ENCODE measurements around the gene ZNF480. TPM values are rescaled to one million over a fixed set of nuclear protein-coding genes. Genes with fewer than 3 reads are reported as not detected.

The ZNF480 gene
- total RNA-seq: 1 to 10 TPM; 3.4 to 3.5 TPM
- 1 to 10 TPM; 1.8 to 7.3 TPM for polyA plus RNA-seq

DNA sequence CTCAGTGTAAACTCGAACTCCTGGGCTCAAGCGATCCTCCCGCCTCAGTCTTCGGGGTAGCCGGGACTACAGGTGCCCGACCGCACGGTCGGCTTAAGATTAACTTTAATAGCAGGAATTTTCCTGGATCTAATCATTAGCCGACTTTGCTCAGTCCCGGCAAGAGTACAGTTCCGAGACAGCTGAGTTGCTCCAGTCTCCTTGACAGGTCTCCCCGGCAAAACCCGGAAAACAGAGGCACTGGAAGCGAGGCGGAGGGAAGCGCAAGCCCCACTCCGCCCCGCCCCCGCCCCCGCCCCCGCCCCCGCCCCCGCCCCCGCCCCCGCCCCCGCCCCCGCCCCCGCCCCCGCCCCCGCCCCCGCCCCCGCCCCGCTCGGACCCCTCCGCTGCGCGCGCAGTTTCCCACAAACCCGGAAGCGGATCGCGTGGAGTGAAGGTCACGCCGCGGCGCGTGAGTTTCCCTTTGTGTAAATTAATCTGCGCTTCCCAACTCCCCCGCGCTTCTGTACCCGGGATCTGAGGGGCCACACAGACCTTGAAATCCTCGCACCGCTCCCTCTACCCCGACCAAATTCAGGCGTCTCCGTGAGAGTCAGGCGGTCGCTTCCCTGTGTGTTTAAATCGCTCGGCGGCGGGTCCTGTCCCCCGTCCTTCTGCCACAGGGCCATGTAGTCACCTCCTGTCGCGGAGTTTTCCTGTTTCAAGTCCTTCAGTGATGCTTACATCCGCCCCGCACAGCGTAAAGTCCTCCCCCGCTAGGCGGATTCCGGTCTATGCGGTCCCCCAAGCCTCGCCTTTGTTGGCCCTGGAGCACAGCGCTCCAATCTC lies at the start of gene ZNF480:
ZNF480 (plus strand) TSS at position 397 of the 828 bp plus-strand sequence. CDS start 3,244 bp downstream, outside the sequence.
- H3K9me3 ChIP-seq (ENCODE audit: control insufficient read depth in 4 of 4, low read length in 3 of 4): peaks cover 8 to 27% (median 20%) of the 10 kb centered on the region in 4 donors
- peaks cover 2 to 16% (median 8%) of the 10 kb centered on the region in 4 donors for H3K4me1 ChIP-seq (ENCODE audit: control insufficient read depth in 4 of 4, insufficient read depth in 4 of 4, low read length in 3 of 4)
- H3K4me3 ChIP-seq (ENCODE audit: low read depth in 1 of 3, low read length in 3 of 3): peak within 1 kb of the TSS; percentile 87 to 94 (median 90)
- TF ChIP-seq EGR1 (IDR thresholded peaks at IDR 0.05; ENCODE audit: low read depth in 2 of 2) (peak; percentile 18 to 42), RXRA (IDR thresholded peaks at IDR 0.05) (no peak), HNF4A (conservative IDR thresholded peaks at IDR 0.05) (peak in 1 of 2 donors; percentile 5), GABPA (IDR thresholded peaks at IDR 0.05 in 1 of 2, conservative IDR thresholded peaks at IDR 0.05 in 1 of 2) (peak; percentile 25 to 76)
- peak within 1 kb of the TSS; percentile 79 to 90 for H3K9ac ChIP-seq (ENCODE audit: low read depth in 1 of 2, low read length in 2 of 2)
- DNase-seq (ENCODE audit: low spot score): peak; percentile 81
- peak within 1 kb of the TSS; percentile 76 to 80 for H3K27ac ChIP-seq (ENCODE audit: low read depth in 1 of 2, low read length in 2 of 2)
- H3K27me3 ChIP-seq (ENCODE audit: control insufficient read depth in 4 of 4, insufficient read depth in 4 of 4, low read length in 3 of 4): no peaks in the 10 kb centered on the region
- peaks cover 11 to 30% (median 26%) of the 10 kb centered on the region in 4 donors for H3K36me3 ChIP-seq (ENCODE audit: control insufficient read depth in 4 of 4, insufficient read depth in 3 of 4, low read depth in 1 of 4, low read length in 3 of 4)
- WGBS: under 1% methylated on average over 68 of the region's 75 CpGs

DNA sequence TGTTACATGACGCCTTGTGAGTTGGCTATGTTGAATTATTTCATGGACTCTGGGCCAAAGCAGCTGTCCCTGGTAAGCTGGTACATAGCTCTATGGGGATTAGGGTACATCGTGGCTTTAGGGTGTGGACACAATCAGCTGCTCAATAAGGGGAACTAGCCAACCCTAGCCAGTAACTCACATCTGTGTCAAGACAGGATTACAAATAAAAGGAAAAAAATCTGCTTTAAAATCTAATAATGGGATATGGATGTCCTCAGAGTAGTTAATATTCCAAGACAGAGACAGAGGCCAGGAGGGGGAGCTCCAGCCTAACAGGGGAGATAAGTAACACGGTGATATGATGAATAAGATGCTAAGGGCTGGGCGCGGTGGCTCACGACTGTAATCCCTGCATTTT lies 48.7 kb upstream of the ZNF480 start:
- no peak for DNase-seq (ENCODE audit: low spot score)
- WGBS: 21% methylated on average over 6 of the region's 6 CpGs
- H3K27me3 ChIP-seq (ENCODE audit: control insufficient read depth in 4 of 4, insufficient read depth in 4 of 4, low read length in 3 of 4): no peaks in the 10 kb centered on the region

DNA sequence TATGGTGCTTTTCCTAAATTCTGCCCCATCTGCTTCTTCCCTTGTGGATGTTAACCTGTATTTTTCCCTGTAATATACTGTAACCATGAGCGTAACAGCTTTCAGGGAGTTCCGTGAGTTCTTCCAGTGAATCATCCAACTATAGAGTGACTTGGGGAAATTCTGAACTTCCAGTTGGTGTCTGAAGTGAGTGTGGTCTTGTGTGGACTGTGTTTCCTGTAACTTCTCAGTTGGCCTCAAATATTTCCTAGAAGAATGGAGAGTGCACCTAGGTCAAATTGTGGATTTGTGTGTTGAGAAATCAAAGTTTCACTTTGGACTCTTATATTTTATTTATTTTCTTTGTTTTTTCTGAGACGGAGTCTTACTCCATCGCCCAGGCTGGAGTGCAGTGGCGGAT lies 38.5 kb upstream of the ZNF480 start:
- peaks cover 0 to 21% (median 2%) of the 10 kb centered on the region in 4 donors for H3K9me3 ChIP-seq (ENCODE audit: control insufficient read depth in 4 of 4, low read length in 3 of 4)
- no peaks in the 10 kb centered on the region for H3K27me3 ChIP-seq (ENCODE audit: control insufficient read depth in 4 of 4, insufficient read depth in 4 of 4, low read length in 3 of 4)
- no peak overlapping the region for H3K27ac ChIP-seq (ENCODE audit: low read depth in 1 of 2, low read length in 2 of 2)
- no peak for DNase-seq (ENCODE audit: low spot score)
- H3K4me3 ChIP-seq (ENCODE audit: low read depth in 1 of 3, low read length in 3 of 3): no peak overlapping the region
- H3K4me1 ChIP-seq (ENCODE audit: control insufficient read depth in 4 of 4, insufficient read depth in 4 of 4, low read length in 3 of 4): no peaks in the 10 kb centered on the region
- WGBS: 92% methylated on average over 5 of the region's 5 CpGs
- no peak overlapping the region for H3K9ac ChIP-seq (ENCODE audit: low read depth in 1 of 2, low read length in 2 of 2)
- no peaks in the 10 kb centered on the region for H3K36me3 ChIP-seq (ENCODE audit: control insufficient read depth in 4 of 4, insufficient read depth in 3 of 4, low read depth in 1 of 4, low read length in 3 of 4)
- TF ChIP-seq, protein P1, sequence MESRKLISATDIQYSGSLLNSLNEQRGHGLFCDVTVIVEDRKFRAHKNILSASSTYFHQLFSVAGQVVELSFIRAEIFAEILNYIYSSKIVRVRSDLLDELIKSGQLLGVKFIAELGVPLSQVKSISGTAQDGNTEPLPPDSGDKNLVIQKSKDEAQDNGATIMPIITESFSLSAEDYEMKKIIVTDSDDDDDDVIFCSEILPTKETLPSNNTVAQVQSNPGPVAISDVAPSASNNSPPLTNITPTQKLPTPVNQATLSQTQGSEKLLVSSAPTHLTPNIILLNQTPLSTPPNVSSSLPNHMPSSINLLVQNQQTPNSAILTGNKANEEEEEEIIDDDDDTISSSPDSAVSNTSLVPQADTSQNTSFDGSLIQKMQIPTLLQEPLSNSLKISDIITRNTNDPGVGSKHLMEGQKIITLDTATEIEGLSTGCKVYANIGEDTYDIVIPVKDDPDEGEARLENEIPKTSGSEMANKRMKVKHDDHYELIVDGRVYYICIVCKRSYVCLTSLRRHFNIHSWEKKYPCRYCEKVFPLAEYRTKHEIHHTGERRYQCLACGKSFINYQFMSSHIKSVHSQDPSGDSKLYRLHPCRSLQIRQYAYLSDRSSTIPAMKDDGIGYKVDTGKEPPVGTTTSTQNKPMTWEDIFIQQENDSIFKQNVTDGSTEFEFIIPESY (IDR thresholded peaks at IDR 0.05): no peak
- TF ChIP-seq FOXA2 (IDR thresholded peaks at IDR 0.05): no peak
- TF ChIP-seq TAF1 (conservative IDR thresholded peaks at IDR 0.05): no peak
- TF ChIP-seq, protein P2, sequence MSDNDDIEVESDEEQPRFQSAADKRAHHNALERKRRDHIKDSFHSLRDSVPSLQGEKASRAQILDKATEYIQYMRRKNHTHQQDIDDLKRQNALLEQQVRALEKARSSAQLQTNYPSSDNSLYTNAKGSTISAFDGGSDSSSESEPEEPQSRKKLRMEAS (IDR thresholded peaks at IDR 0.05): no peak
- TF ChIP-seq FOXA1 (IDR thresholded peaks at IDR 0.05): no peak
- TF ChIP-seq JUND (IDR thresholded peaks at IDR 0.05): no peak
- no peak for TF ChIP-seq NR2F2 (IDR thresholded peaks at IDR 0.05)
- TF ChIP-seq HNF4A (conservative IDR thresholded peaks at IDR 0.05): no peak
- no peak for TF ChIP-seq YY1 (IDR thresholded peaks at IDR 0.05)
- TF ChIP-seq RXRA (IDR thresholded peaks at IDR 0.05): no peak
- TF ChIP-seq, protein P3, sequence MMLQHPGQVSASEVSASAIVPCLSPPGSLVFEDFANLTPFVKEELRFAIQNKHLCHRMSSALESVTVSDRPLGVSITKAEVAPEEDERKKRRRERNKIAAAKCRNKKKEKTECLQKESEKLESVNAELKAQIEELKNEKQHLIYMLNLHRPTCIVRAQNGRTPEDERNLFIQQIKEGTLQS (IDR thresholded peaks at IDR 0.05): no peak
- TF ChIP-seq GABPA (IDR thresholded peaks at IDR 0.05 in 1 of 2, conservative IDR thresholded peaks at IDR 0.05 in 1 of 2): no peak
- no peak for TF ChIP-seq HNF4G (IDR thresholded peaks at IDR 0.05)
- TF ChIP-seq, protein P4, sequence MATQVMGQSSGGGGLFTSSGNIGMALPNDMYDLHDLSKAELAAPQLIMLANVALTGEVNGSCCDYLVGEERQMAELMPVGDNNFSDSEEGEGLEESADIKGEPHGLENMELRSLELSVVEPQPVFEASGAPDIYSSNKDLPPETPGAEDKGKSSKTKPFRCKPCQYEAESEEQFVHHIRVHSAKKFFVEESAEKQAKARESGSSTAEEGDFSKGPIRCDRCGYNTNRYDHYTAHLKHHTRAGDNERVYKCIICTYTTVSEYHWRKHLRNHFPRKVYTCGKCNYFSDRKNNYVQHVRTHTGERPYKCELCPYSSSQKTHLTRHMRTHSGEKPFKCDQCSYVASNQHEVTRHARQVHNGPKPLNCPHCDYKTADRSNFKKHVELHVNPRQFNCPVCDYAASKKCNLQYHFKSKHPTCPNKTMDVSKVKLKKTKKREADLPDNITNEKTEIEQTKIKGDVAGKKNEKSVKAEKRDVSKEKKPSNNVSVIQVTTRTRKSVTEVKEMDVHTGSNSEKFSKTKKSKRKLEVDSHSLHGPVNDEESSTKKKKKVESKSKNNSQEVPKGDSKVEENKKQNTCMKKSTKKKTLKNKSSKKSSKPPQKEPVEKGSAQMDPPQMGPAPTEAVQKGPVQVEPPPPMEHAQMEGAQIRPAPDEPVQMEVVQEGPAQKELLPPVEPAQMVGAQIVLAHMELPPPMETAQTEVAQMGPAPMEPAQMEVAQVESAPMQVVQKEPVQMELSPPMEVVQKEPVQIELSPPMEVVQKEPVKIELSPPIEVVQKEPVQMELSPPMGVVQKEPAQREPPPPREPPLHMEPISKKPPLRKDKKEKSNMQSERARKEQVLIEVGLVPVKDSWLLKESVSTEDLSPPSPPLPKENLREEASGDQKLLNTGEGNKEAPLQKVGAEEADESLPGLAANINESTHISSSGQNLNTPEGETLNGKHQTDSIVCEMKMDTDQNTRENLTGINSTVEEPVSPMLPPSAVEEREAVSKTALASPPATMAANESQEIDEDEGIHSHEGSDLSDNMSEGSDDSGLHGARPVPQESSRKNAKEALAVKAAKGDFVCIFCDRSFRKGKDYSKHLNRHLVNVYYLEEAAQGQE (IDR thresholded peaks at IDR 0.05): no peak
- TF ChIP-seq RAD21 (IDR thresholded peaks at IDR 0.05): no peak
- TF ChIP-seq SP1 (IDR thresholded peaks at IDR 0.05): no peak
- TF ChIP-seq EGR1 (IDR thresholded peaks at IDR 0.05; ENCODE audit: low read depth in 2 of 2): no peak

More for the DNA sequence above, 48.7 kb upstream of the ZNF480 start:
- Histone ChIP-seq H3K9ac (ENCODE audit: low read depth in 1 of 2, low read length in 2 of 2) (no peak overlapping the region), H3K36me3 (ENCODE audit: control insufficient read depth in 4 of 4, insufficient read depth in 3 of 4, low read depth in 1 of 4, low read length in 3 of 4) (no peaks in the 10 kb centered on the region), H3K9me3 (ENCODE audit: control insufficient read depth in 4 of 4, low read length in 3 of 4) (peaks cover 0 to under 1% (median 0%) of the 10 kb centered on the region in 4 donors), H3K4me3 (ENCODE audit: low read depth in 1 of 3, low read length in 3 of 3) (no peak overlapping the region), H3K4me1 (ENCODE audit: control insufficient read depth in 4 of 4, insufficient read depth in 4 of 4, low read length in 3 of 4) (no peaks in the 10 kb centered on the region), H3K27ac (ENCODE audit: low read depth in 1 of 2, low read length in 2 of 2) (no peak overlapping the region)
- TF ChIP-seq, protein P5, sequence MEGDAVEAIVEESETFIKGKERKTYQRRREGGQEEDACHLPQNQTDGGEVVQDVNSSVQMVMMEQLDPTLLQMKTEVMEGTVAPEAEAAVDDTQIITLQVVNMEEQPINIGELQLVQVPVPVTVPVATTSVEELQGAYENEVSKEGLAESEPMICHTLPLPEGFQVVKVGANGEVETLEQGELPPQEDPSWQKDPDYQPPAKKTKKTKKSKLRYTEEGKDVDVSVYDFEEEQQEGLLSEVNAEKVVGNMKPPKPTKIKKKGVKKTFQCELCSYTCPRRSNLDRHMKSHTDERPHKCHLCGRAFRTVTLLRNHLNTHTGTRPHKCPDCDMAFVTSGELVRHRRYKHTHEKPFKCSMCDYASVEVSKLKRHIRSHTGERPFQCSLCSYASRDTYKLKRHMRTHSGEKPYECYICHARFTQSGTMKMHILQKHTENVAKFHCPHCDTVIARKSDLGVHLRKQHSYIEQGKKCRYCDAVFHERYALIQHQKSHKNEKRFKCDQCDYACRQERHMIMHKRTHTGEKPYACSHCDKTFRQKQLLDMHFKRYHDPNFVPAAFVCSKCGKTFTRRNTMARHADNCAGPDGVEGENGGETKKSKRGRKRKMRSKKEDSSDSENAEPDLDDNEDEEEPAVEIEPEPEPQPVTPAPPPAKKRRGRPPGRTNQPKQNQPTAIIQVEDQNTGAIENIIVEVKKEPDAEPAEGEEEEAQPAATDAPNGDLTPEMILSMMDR (IDR thresholded peaks at IDR 0.05; ENCODE audit: low read depth, low read length, missing input control): peak; percentile 58
- TF ChIP-seq RAD21 (IDR thresholded peaks at IDR 0.05): peak; percentile 71 to 77
- no peak for TF ChIP-seq SP1 (IDR thresholded peaks at IDR 0.05)

Data from liver (tissue), 9 donors.